Ishikawa (cell line): ENCODE results near the gene CABP7.
A peak's percentile ranks its signal among the peaks of the same experiment; 100 is the strongest.

Experiments used
- CEBPB ChIP-seq: IDR thresholded peaks from 2 replicates; pipeline ENCODE4 v1.6.1; 2012
- CREB1 ChIP-seq: IDR thresholded peaks from 2 replicates; pipeline ENCODE4 v1.6.1; 2012; ENCODE audit warnings: low read depth
- EGR1 ChIP-seq: IDR thresholded peaks from 2 replicates; pipeline ENCODE4 v1.6.1; 2012
- EP300 ChIP-seq: IDR thresholded peaks from 2 replicates; pipeline ENCODE4 v1.6.1; 2012; ENCODE audit warnings: borderline replicate concordance
- FOXM1 ChIP-seq: IDR thresholded peaks from 2 replicates; pipeline ENCODE4 v1.6.1; 2012; ENCODE audit warnings: low read depth, borderline replicate concordance
- NFIC ChIP-seq: IDR thresholded peaks from 2 replicates; pipeline ENCODE4 v1.6.1; 2012
- RAD21 ChIP-seq: IDR thresholded peaks from 2 replicates; pipeline ENCODE4 v1.6.1; 2012; ENCODE audit warnings: low read depth
- TAF1 ChIP-seq: IDR thresholded peaks from 2 replicates; pipeline ENCODE4 v1.6.1; 2012; ENCODE audit warnings: low read depth, mild to moderate bottlenecking
- TCF12 ChIP-seq: IDR thresholded peaks from 2 replicates; pipeline ENCODE4 v1.6.1; 2012; ENCODE audit warnings: low read depth
- TEAD4 ChIP-seq: IDR thresholded peaks from 2 replicates; pipeline ENCODE4 v1.6.1; 2012
- YY1 ChIP-seq: IDR thresholded peaks from 2 replicates; pipeline ENCODE4 v1.6.1; 2012; ENCODE audit warnings: low read depth
- ZBTB7A ChIP-seq: IDR thresholded peaks from 2 replicates; pipeline ENCODE4 v1.6.1; 2012; ENCODE audit warnings: low read depth
- TF ChIP-seq, protein P1 (sequence below): IDR thresholded peaks from 2 replicates; pipeline ENCODE4 v1.6.1; 2012
- TF ChIP-seq, protein P2 (sequence below): IDR thresholded peaks from 2 replicates; pipeline ENCODE4 v1.6.1; 2012
- TF ChIP-seq, protein P3 (sequence below): IDR thresholded peaks from 2 replicates; pipeline ENCODE4 v1.6.1; 2012; ENCODE audit warnings: low read depth, mild to moderate bottlenecking

The CABP7 gene

DNA sequence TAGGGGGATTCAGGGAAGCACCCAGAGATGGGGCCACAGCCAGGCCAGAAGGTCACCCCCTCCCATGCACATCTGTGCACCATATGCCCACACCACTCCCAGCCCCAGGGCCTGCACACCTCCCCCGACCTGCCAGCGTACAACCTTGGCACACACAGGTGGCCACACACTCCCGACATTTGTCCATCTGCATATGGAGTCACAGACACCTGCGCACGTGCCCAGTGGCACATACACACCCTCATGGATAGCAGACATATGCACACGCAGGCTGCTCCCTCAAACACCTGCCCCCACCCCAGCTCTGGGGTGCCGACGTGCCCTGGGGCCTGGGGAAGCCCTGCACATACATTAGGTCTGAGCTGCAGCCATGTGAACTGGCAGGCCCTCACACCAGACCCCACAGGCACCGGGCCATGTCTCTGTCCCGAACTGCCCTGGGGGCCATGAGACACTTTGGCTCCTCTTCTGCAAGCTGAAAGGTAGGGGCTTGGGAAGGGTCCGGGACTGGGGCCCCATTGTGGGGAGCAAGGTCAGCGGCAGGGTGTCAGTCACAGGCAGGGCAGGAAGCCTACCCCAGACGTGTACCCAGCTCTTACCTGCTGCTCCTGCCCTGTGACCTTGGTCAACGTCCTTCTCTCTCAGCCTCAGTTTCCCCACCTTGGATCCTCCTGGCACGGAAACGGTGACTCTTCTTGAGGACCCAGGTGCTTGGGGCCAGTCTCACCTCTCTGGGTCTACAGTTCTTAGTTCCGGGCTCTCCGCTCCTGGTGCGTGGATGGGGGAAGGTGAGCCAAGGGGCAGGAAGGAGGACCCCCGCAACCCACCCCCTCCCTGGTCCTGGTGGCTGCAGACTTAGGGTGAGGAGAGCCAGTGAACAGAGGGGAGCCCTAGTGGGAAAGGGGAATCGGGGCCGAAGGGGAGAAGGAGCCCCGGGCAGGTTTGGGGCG is 579 bp upstream of the CABP7 start:
- TF ChIP-seq RAD21 (no peak), TCF12 (no peak), TEAD4 (no peak), FOXM1 (no peak), CREB1 (no peak), CEBPB (no peak), EP300 (no peak)
- TF ChIP-seq, protein P1, sequence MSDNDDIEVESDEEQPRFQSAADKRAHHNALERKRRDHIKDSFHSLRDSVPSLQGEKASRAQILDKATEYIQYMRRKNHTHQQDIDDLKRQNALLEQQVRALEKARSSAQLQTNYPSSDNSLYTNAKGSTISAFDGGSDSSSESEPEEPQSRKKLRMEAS: no peak

DNA sequence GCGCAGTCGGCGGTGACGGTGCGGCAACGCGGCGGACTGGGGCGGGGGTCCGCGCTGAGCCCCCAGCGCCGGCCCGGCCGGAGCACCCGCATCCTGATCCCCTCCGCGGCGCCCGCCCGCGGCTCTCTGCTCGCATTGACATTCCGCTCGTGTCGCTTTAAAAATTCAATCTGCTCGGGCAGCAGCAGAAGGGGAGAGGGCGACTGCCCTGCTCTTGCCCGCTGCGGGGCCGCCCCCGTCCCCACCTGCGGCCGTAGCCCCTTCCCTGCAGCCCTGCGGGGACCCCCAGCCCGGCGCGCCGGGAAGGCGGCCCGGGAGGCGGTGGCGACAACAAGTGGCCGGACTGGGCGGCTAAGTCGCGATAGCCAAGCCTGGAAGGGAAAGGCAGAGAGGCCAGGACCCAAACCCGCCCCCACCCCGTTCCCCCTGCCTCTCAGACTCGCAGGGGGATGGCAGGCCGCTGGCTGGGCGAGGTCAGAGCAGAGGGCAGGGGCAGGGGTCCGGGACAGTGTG is 1.1 kb downstream of the CABP7 start:
- TF ChIP-seq ZBTB7A (0 out of 2 replicates have a peak, but pooled peaks have one; percentile 5), YY1 (no peak), CEBPB (no peak)

DNA sequence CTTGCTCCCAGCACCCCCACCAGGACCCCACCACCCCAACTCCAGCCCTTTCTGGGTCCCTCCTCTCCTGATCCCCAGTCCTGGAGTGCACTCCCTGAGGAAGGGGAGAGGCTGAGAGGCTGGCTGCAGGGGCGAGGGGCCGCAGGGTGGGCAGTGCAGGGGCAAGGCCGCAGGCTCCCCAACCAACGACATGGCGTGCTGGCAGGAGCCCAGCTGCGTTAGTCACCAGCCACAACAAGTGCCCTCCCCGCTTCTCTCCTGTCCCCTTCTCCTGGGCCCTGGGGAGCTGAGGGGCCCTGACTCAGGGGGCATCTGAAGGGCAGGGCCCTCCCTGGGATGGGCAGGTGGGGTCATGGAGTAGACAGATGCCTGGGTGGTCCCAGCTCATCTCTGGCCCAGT is 2.3 kb downstream of the CABP7 start:
- TF ChIP-seq CREB1 (no peak), YY1 (no peak), TAF1 (no peak), CEBPB (no peak), FOXM1 (no peak)
- TF ChIP-seq, protein P1: no peak

DNA sequence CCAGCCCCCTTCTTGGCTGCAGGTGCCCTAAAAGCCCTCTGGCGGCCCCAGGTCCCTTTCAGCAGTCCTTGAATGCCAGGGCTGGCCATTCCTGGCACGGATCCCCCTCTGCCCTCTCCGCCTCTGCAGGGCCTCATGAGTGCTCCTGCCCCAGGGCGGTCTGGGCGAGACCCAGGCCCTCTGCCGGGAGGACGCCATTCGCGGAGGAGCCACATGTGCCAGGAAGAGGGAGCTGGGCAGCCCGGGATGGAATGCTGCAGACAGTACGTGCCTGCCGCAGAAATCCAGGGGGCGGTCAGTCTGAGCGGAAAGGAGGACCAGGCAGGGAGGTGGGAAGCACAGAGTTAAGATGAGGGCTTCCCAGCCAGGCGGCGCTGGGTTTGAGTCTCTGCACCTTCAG is 2.8 kb downstream of the CABP7 start:
- TF ChIP-seq TEAD4: no peak
- TF ChIP-seq CEBPB: no peak
- no peak for TF ChIP-seq ZBTB7A
- TF ChIP-seq EP300: no peak
- TF ChIP-seq FOXM1: no peak
- no peak for TF ChIP-seq TCF12
- TF ChIP-seq, protein P1: no peak
- no peak for TF ChIP-seq CREB1
- no peak for TF ChIP-seq RAD21
- no peak for TF ChIP-seq TAF1

DNA sequence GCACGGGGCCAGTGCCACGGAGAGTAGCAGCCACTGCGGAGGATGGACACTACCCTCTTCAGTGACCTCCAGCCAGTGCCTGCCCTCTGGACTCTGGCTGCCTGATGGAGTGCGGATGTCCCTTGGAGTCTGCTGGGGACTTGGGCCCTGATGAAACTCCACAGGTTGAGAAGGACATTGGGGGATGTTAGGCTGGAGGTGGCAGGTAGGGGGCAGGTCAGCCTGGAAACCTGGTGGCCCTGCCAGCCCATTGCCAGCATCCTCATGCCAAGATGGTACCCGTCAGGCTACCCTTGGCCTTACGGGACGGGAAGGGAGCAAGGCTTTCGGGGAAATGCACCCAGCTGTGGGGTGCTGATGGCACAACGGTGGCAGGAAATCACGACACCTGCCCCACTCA is 4.0 kb downstream of the CABP7 start:
- TF ChIP-seq, protein P2, sequence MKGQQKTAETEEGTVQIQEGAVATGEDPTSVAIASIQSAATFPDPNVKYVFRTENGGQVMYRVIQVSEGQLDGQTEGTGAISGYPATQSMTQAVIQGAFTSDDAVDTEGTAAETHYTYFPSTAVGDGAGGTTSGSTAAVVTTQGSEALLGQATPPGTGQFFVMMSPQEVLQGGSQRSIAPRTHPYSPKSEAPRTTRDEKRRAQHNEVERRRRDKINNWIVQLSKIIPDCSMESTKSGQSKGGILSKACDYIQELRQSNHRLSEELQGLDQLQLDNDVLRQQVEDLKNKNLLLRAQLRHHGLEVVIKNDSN: no peak
- TF ChIP-seq CREB1 (no peak), TEAD4 (no peak), NFIC (no peak), TAF1 (no peak), EGR1 (no peak), TCF12 (no peak), EP300 (no peak), ZBTB7A (no peak)

DNA sequence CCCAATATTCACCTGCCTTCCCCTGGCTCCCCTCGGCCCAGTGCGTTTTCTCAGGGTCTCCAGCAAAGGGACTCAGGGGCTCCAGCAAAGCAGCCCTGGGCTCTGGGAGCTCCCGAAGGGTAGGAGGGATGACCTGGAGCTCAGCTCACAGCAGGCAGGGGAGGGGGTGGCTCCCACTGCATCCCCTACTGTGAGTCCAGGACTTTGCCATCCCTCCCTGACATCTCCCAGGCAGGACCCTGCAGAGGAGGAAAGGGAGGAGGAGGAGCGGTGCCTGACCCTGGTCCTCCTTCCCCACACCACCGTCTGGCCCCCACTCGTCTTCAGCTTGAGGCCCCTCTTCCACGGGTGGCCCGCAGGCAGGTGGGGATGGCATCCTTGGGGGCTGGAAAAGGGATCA is 5.0 kb downstream of the CABP7 start:
- no peak for TF ChIP-seq TCF12
- no peak for TF ChIP-seq CREB1
- TF ChIP-seq EGR1: no peak
- no peak for TF ChIP-seq ZBTB7A
- no peak for TF ChIP-seq CEBPB
- no peak for TF ChIP-seq TEAD4
- TF ChIP-seq, protein P2: no peak
- TF ChIP-seq, protein P3, sequence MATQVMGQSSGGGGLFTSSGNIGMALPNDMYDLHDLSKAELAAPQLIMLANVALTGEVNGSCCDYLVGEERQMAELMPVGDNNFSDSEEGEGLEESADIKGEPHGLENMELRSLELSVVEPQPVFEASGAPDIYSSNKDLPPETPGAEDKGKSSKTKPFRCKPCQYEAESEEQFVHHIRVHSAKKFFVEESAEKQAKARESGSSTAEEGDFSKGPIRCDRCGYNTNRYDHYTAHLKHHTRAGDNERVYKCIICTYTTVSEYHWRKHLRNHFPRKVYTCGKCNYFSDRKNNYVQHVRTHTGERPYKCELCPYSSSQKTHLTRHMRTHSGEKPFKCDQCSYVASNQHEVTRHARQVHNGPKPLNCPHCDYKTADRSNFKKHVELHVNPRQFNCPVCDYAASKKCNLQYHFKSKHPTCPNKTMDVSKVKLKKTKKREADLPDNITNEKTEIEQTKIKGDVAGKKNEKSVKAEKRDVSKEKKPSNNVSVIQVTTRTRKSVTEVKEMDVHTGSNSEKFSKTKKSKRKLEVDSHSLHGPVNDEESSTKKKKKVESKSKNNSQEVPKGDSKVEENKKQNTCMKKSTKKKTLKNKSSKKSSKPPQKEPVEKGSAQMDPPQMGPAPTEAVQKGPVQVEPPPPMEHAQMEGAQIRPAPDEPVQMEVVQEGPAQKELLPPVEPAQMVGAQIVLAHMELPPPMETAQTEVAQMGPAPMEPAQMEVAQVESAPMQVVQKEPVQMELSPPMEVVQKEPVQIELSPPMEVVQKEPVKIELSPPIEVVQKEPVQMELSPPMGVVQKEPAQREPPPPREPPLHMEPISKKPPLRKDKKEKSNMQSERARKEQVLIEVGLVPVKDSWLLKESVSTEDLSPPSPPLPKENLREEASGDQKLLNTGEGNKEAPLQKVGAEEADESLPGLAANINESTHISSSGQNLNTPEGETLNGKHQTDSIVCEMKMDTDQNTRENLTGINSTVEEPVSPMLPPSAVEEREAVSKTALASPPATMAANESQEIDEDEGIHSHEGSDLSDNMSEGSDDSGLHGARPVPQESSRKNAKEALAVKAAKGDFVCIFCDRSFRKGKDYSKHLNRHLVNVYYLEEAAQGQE: no peak
- TF ChIP-seq TAF1: no peak
- TF ChIP-seq FOXM1: no peak
- no peak for TF ChIP-seq NFIC
- TF ChIP-seq, protein P1: no peak

DNA sequence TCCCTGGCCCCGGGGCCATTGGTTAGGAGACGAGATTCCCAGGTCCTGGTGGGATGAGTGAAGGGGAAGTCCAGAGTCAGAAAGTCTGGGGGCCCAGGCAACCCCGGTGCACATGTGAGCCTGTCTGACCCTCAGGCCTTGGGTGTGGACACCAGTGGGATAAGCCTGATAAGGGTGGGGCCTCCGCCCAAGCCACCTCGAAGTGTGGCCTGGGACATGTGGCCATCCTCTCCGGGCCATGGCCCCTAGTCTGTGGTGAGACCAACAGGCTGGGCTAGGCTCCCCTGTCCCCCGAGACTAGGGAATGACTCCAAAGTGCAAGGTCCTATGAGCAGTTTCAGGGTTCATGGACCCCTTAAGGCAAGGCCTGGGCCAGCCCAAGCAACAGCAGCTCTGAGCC is 6.3 kb downstream of the CABP7 start:
- TF ChIP-seq NFIC (no peak), TCF12 (no peak), EP300 (no peak), TEAD4 (no peak), TAF1 (no peak), YY1 (no peak), RAD21 (no peak), CEBPB (no peak), FOXM1 (no peak), ZBTB7A (no peak), EGR1 (no peak), CREB1 (no peak)
- TF ChIP-seq, protein P3: no peak
- TF ChIP-seq, protein P1: no peak
- TF ChIP-seq, protein P2: no peak
